Omental fat pad (tissue), 4 donors: Measurements from ENCODE around the gene LRRC40. TPM values are rescaled to one million over a fixed set of nuclear protein-coding genes. Genes with fewer than 3 reads are reported as not detected.
A peak's percentile ranks its signal among the peaks of the same experiment; 100 is the strongest.

Experiments
- ATAC-seq: fragments of 150-250 bp; one replicate; pipeline ENCODE4 v1.9.1; 2016; ENCODE audit warnings: mild to moderate bottlenecking, moderate library complexity; ENCODE audit not compliant: low FRiP score
- DNase-seq: peaks from one replicate; pipeline ENCODE4 v3.0.0-alpha.2; 2019; ENCODE audit warnings: low spot score
- CTCF ChIP-seq, 3 donors: fragments of 450-650 bp; IDR thresholded peaks; one replicate each; pipeline ENCODE4 v1.5.1; 2016 to 2017; ENCODE audit warnings: antibody characterized with exemption in 3 of 3, mild to moderate bottlenecking in 3 of 3, moderate library complexity in 2 of 3
- total RNA-seq, 4 donors: library from RNA; depleted of rRNA; stranded (reverse); fragments of >200 nt; gene quantifications; one replicate each; pipeline ENCODE4 v1.1.0, GENCODE V29; 2016

Gene LRRC40
- total RNA-seq, 4 donors from 2014 or later: 10.9 to 19.7 (median 13.3) TPM

- DNase-seq: no peak
- TF ChIP-seq CTCF (IDR thresholded peaks at IDR 0.05): no peak
- no peak for ATAC-seq
Observed at GRCh38 chr1:70153739-70154138, 51.6 kb downstream of the LRRC40 start.

GRCh38 chr1:70150444-70150843 lies 54.9 kb downstream of the LRRC40 start:
- no peak for DNase-seq
- ATAC-seq: no peak
- TF ChIP-seq CTCF (IDR thresholded peaks at IDR 0.05): no peak

- ATAC-seq: no peak
- DNase-seq: no peak
- no peak for TF ChIP-seq CTCF (IDR thresholded peaks at IDR 0.05)
Observed at GRCh38 chr1:70146488-70146887, 58.9 kb downstream of the LRRC40 start.

GRCh38 chr1:70143048-70143659 lies 62.2 kb downstream of the LRRC40 start:
- no peak for ATAC-seq
- DNase-seq: no peak
- TF ChIP-seq CTCF (IDR thresholded peaks at IDR 0.05): no peak

- TF ChIP-seq CTCF (IDR thresholded peaks at IDR 0.05): no peak
- ATAC-seq: peak; percentile 70
- DNase-seq: no peak
Observed at GRCh38 chr1:70142075-70142474, 63.3 kb downstream of the LRRC40 start.

GRCh38 chr1:70140894-70141293 lies 64.5 kb downstream of the LRRC40 start:
- TF ChIP-seq CTCF (IDR thresholded peaks at IDR 0.05): no peak
- ATAC-seq: no peak
- DNase-seq: no peak

- TF ChIP-seq CTCF (IDR thresholded peaks at IDR 0.05): no peak
- ATAC-seq: peak; percentile 44
- no peak for DNase-seq
Observed at GRCh38 chr1:70140343-70140742, 65.0 kb downstream of the LRRC40 start.
